Mesenchymal stem cell (in vitro differentiated cells and primary cell): Measurements from ENCODE around the gene CISTR.

ENCODE experiments used
- DNase-seq: peaks from one replicate; pipeline ENCODE4 v3.0.0-alpha.2; 2013
- H2AFZ ChIP-seq: one replicate; pipeline ENCODE4 v1.6.1; 2013; ENCODE audit warnings: low read depth, mild to moderate bottlenecking, control low read depth, inconsistent platforms, low read length, moderate library complexity
- H2AK5ac ChIP-seq: 2 replicates; pipeline ENCODE4 v1.6.1; 2013; ENCODE audit warnings: low read length, moderate library complexity, mild to moderate bottlenecking, inconsistent platforms; ENCODE audit not compliant: severe bottlenecking
- H2BK120ac ChIP-seq: one replicate; pipeline ENCODE4 v1.6.1; 2013; ENCODE audit warnings: low read depth, mild to moderate bottlenecking, inconsistent platforms, low read length, moderate library complexity
- H2BK12ac ChIP-seq, 2 experiments: one replicate each; pipeline ENCODE4 v1.6.1; 2013; ENCODE audit warnings: inconsistent platforms in 2 of 2, low read length in 2 of 2, mild to moderate bottlenecking in 2 of 2, moderate library complexity in 2 of 2, control low read depth in 1 of 2
- H2BK15ac ChIP-seq: one replicate; pipeline ENCODE4 v1.6.1; 2013; ENCODE audit warnings: mild to moderate bottlenecking, low read depth, inconsistent platforms; ENCODE audit not compliant: poor library complexity, severe bottlenecking
- H2BK5ac ChIP-seq: 2 replicates; pipeline ENCODE4 v1.6.1; 2013; ENCODE audit warnings: low read depth, mild to moderate bottlenecking, low read length, control low read depth, inconsistent platforms; ENCODE audit not compliant: poor library complexity, severe bottlenecking
- H3K14ac ChIP-seq, 2 experiments: one replicate each; pipeline ENCODE4 v1.6.1; 2013; ENCODE audit warnings: inconsistent platforms in 2 of 2, low read length in 2 of 2, control low read depth in 1 of 2, mild to moderate bottlenecking in 1 of 2, moderate library complexity in 1 of 2
- H3K18ac ChIP-seq, 2 experiments: one replicate each; pipeline ENCODE4 v1.6.1; 2013; ENCODE audit warnings: inconsistent platforms in 2 of 2, low read length in 2 of 2, control low read depth in 1 of 2, low read depth in 1 of 2, mild to moderate bottlenecking in 1 of 2
- H3K23ac ChIP-seq, 2 experiments: one replicate each; pipeline ENCODE4 v1.6.1; 2013; ENCODE audit warnings: inconsistent platforms in 2 of 2, low read length in 2 of 2, mild to moderate bottlenecking in 2 of 2, moderate library complexity in 2 of 2, control low read depth in 1 of 2
- H3K27ac ChIP-seq: 2 replicates; pipeline ENCODE4 v1.5.1; 2013; ENCODE audit warnings: mild to moderate bottlenecking, moderate library complexity, low read length, control low read depth, inconsistent platforms; ENCODE audit not compliant: poor library complexity, severe bottlenecking
- H3K27me3 ChIP-seq, 2 experiments: 2 replicates each; pipeline versions ENCODE4 v1.6.1 to v1.7.0; 2013; ENCODE audit warnings: low read length in 2 of 2, mild to moderate bottlenecking in 2 of 2, moderate library complexity in 2 of 2, control low read depth in 1 of 2, inconsistent platforms in 1 of 2; ENCODE audit not compliant: control insufficient read depth in 1 of 2, insufficient read depth in 1 of 2
- H3K36me3 ChIP-seq, 2 experiments: 2 replicates each; pipeline versions ENCODE4 v1.6.1 to v1.7.0; 2013; ENCODE audit warnings: low read length in 2 of 2, control low read depth in 1 of 2, inconsistent platforms in 1 of 2, low read depth in 1 of 2, mild to moderate bottlenecking in 1 of 2; ENCODE audit not compliant: insufficient read depth in 2 of 2, control insufficient read depth in 1 of 2
- H3K4ac ChIP-seq, 2 experiments: one replicate each; pipeline ENCODE4 v1.6.1; 2013; ENCODE audit warnings: inconsistent platforms in 2 of 2, low read length in 2 of 2, mild to moderate bottlenecking in 2 of 2, moderate library complexity in 2 of 2, control low read depth in 1 of 2, low read depth in 1 of 2
- H3K4me1 ChIP-seq: 2 replicates; pipeline ENCODE4 v1.6.1; 2013; ENCODE audit warnings: low read depth, low read length, control low read depth; ENCODE audit not compliant: control insufficient read depth, insufficient read depth
- H3K4me2 ChIP-seq: 2 replicates; pipeline ENCODE4 v1.6.1; 2013; ENCODE audit warnings: low read length, mild to moderate bottlenecking, inconsistent platforms; ENCODE audit not compliant: poor library complexity, severe bottlenecking
- H3K4me3 ChIP-seq, 2 experiments: 2 replicates each; pipeline versions ENCODE4 v1.5.1 to v1.7.0; 2013; ENCODE audit warnings: low read length in 2 of 2, mild to moderate bottlenecking in 2 of 2, control low read depth in 1 of 2, low read depth in 1 of 2; ENCODE audit not compliant: insufficient read depth in 1 of 2
- H3K79me1 ChIP-seq: replicated peaks from 2 replicates; pipeline ENCODE4 v1.6.1; 2013; ENCODE audit warnings: mild to moderate bottlenecking, control low read depth, low read length, inconsistent platforms; ENCODE audit not compliant: poor library complexity, severe bottlenecking
- H3K9ac ChIP-seq: 2 replicates; pipeline ENCODE4 v1.7.0; 2013; ENCODE audit warnings: mild to moderate bottlenecking, low read length, moderate library complexity
- H3K9me3 ChIP-seq: 2 replicates; pipeline ENCODE4 v1.7.0; 2013; ENCODE audit warnings: mild to moderate bottlenecking, low read length; ENCODE audit not compliant: control insufficient read depth
- H4K8ac ChIP-seq: one replicate; pipeline ENCODE4 v1.6.1; 2013; ENCODE audit warnings: inconsistent platforms, mild to moderate bottlenecking, low read length, moderate library complexity
- H4K91ac ChIP-seq: one replicate; pipeline ENCODE4 v1.6.1; 2013; ENCODE audit warnings: mild to moderate bottlenecking, low read length, inconsistent platforms
- WGBS: methylation state at CpG from one replicate; pipeline ENCODE4 v1.1.7; 2013; ENCODE audit warnings: mixed read lengths; 5-methylcytosine and 5-hydroxymethylcytosine counted together

CISTR gene

DNA sequence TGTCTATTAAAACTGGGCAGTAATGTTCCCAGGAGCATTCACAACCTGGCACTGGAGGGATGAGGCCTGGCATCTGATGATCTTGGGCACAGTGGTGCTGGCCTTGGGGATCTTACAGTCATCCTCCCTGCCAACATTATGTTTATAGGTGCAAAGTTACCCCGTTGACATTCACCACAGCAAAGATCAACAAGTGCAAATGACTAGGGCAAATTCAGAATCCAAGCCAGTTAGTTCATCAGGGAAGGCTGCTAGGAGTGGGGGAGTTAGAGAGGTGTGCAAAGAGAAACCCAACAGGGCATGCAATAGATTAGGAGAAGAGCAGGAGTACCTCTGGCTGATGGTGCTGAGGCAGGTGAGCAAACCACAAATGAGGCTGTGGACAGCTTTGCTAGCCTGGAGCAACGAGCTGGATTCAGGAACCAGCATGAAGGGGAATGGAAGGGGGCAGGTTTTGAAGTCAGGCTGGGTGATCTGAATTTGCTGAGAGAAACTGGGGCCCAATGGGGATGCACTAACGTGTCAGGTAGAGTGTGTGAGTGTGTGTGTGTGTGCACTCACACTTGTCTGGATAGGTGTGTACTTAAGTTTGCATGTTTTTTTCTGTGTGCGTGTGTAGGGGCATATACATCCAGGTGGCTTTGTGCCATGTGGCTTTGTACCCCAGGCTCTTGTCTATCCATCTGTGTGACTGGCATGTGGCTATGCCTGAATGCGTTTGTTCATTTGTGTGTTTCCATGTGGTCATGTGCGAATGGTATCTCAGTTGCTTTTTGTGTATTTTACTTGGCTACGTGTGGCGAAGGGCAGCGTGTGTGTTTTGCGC is 1.6 kb downstream of the CISTR start:
- no peak overlapping the region for H3K4ac ChIP-seq
- no peak overlapping the region for H2BK5ac ChIP-seq
- H3K4me1 ChIP-seq = peaks cover 17% of the 10 kb centered on the region
- peak overlapping the region in 1 of 2 experiments; percentile 72 for H3K4me3 ChIP-seq
- DNase-seq = no peak
- no peak overlapping the region for H4K8ac ChIP-seq
- peak overlapping the region in 1 of 2 experiments; percentile 42 for H3K18ac ChIP-seq
- H4K91ac ChIP-seq = no peak overlapping the region
- peaks cover 89% of the 10 kb centered on the region in 2 experiments for H3K27me3 ChIP-seq
- peak overlapping the region in 1 of 2 experiments; percentile 66 for H3K23ac ChIP-seq
- no peak overlapping the region for H2AK5ac ChIP-seq
- H2BK15ac ChIP-seq = no peak overlapping the region
- 43% methylated on average over 9 of the region's 10 CpGs for WGBS
- H3K36me3 ChIP-seq = no peaks in the 10 kb centered on the region
- H3K79me1 ChIP-seq = no peaks in the 10 kb centered on the region
- H3K9me3 ChIP-seq = no peaks in the 10 kb centered on the region
- H3K27ac ChIP-seq = no peak overlapping the region
- peak overlapping the region; percentile 87 for H3K4me2 ChIP-seq
- H2BK120ac ChIP-seq = no peak overlapping the region
- H3K9ac ChIP-seq = peak overlapping the region; percentile 11
- peak overlapping the region in 1 of 2 experiments; percentile 13 for H3K14ac ChIP-seq
- H2AFZ ChIP-seq = no peak overlapping the region
- no peak overlapping the region for H2BK12ac ChIP-seq

DNA sequence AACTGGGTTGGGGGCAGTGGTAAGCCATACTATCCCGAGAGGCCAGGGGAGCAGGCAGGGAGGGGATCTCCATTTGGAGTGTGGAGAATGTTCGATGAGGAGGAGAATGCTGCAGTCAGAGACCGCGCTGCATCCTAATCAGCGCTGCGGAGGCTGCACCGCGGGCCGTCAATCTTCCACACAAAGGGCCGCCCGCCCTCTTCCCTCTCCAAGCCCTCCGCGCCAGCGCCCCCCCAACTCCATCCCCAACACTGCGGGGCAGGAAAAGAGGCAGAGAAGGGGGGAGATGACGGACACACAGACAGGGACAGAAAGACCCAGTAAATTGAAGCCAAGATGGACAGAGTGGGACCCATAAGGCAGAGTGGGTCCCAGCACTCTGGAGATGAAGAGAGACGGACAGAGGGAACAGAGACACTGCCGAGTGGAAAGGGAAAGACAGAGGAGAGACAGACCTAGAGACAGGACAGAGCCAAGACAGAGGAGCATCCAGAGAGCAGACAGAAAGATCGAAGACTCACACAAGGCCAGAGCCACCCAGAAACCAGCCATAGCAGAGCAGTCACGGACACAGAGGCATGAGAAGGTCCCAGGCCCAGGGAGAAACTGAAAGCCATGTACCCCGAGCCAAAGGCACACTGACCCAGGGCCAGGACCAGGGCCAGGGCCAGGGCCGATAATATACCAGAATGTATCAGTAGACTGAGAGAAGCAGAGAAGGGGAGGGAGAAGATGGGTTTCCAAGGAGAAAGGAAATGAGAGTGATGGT is 3.5 kb downstream of the CISTR start:
- H2BK120ac ChIP-seq = no peak overlapping the region
- H3K4me3 ChIP-seq = no peak overlapping the region
- H2BK5ac ChIP-seq = no peak overlapping the region
- no peaks in the 10 kb centered on the region for H3K9me3 ChIP-seq
- no peak overlapping the region for H2BK15ac ChIP-seq
- no peak overlapping the region for H3K4me2 ChIP-seq
- no peak overlapping the region for H4K8ac ChIP-seq
- H2AK5ac ChIP-seq = no peak overlapping the region
- no peak overlapping the region for H4K91ac ChIP-seq
- no peak overlapping the region for H3K4ac ChIP-seq
- H3K23ac ChIP-seq = no peak overlapping the region
- H2BK12ac ChIP-seq = no peak overlapping the region
- H3K27ac ChIP-seq = no peak overlapping the region
- no peak overlapping the region for H3K14ac ChIP-seq
- peaks cover 17% of the 10 kb centered on the region for H3K4me1 ChIP-seq
- H3K27me3 ChIP-seq = peaks cover 88 to 89% of the 10 kb centered on the region in 2 experiments
- no peak overlapping the region for H2AFZ ChIP-seq
- H3K36me3 ChIP-seq = no peaks in the 10 kb centered on the region
- WGBS = 41% methylated on average over 9 of the region's 22 CpGs
- H3K79me1 ChIP-seq = no peaks in the 10 kb centered on the region
- DNase-seq = no peak
- H3K18ac ChIP-seq = no peak overlapping the region
- no peak overlapping the region for H3K9ac ChIP-seq

DNA sequence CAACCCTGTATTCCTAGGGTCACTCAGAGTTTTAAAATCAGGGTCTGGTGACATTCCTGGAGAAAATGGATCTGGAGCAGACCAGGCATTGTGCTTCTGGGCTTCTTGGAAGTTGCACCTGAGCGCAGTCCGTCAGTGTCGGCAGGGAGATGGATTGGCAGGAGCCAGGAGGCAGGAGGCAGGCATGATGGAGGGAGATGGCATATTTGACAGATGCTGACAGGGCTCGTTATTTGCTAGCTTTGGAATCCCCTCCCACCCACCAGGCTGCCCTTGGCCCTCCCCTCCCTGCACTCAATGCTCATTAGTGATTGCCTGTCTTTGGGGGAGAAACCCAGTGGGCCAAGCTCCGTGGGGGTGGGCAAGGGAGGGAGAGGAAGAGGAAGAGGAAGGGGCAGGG is 4.7 kb downstream of the CISTR start:
- Histone ChIP-seq H3K4me1 (peaks cover 16% of the 10 kb centered on the region), H3K23ac (no peak overlapping the region), H3K4me2 (no peak overlapping the region), H3K9ac (no peak overlapping the region), H3K27me3 (peaks cover 88 to 89% of the 10 kb centered on the region in 2 experiments), H3K9me3 (no peaks in the 10 kb centered on the region), H2BK12ac (no peak overlapping the region), H4K91ac (no peak overlapping the region), H3K18ac (no peak overlapping the region), H3K27ac (no peak overlapping the region), H3K4ac (no peak overlapping the region), H2AFZ (no peak overlapping the region), H2BK120ac (no peak overlapping the region), H2BK15ac (no peak overlapping the region), H3K79me1 (no peaks in the 10 kb centered on the region), H3K14ac (no peak overlapping the region), H4K8ac (no peak overlapping the region), H3K4me3 (no peak overlapping the region), H2AK5ac (no peak overlapping the region), H3K36me3 (no peaks in the 10 kb centered on the region), H2BK5ac (no peak overlapping the region)
- DNase-seq = no peak
- WGBS = 37% methylated on average over 3 of the region's 5 CpGs

DNA sequence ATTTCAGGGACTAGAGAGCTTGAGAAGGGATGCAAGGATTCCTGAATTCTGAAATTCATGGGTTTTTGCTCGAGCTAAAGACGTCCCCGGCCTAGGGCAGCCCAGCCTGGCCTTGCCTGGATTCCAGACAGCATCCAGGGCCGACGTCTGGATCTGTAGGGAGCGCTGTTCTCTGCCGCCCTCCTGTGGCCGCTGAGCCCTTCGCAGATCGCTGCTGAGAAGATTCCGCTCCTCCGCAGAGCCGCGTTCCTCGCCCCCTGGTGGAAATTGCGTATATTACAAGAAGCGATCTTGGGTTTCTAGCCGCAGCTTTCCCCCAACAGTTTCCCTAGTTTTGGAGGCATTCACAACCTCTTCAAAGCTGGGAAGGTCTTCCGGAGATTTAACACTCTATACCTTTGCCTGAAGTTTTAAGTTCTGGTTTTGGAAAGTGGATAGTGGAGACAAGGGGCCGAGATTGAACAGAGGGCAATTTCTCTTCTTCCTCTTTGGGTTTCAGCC is 5.1 kb downstream of the CISTR start:
- no peak overlapping the region for H3K18ac ChIP-seq
- H2BK12ac ChIP-seq = no peak overlapping the region
- H3K4me2 ChIP-seq = no peak overlapping the region
- no peak overlapping the region for H3K4ac ChIP-seq
- no peaks in the 10 kb centered on the region for H3K9me3 ChIP-seq
- no peak overlapping the region for H4K91ac ChIP-seq
- no peaks in the 10 kb centered on the region for H3K36me3 ChIP-seq
- no peak overlapping the region for H3K27ac ChIP-seq
- DNase-seq = peak; percentile 88
- peak overlapping the region; percentile 20 for H2AFZ ChIP-seq
- H3K79me1 ChIP-seq = no peaks in the 10 kb centered on the region
- H3K23ac ChIP-seq = no peak overlapping the region
- H2BK120ac ChIP-seq = no peak overlapping the region
- H3K14ac ChIP-seq = no peak overlapping the region
- no peak overlapping the region for H3K4me3 ChIP-seq
- no peak overlapping the region for H2BK5ac ChIP-seq
- H3K9ac ChIP-seq = peak overlapping the region; percentile 69
- H3K27me3 ChIP-seq = peaks cover 85% of the 10 kb centered on the region in 2 experiments
- H2AK5ac ChIP-seq = no peak overlapping the region
- 2% methylated on average over 19 of the region's 20 CpGs for WGBS
- H2BK15ac ChIP-seq = no peak overlapping the region
- no peak overlapping the region for H4K8ac ChIP-seq
- H3K4me1 ChIP-seq = peaks cover 12% of the 10 kb centered on the region
